ENCODE data around the gene COL17A1. TPM values are rescaled to one million over a fixed set of nuclear protein-coding genes. Genes with fewer than 3 reads are reported as not detected.

COL17A1 gene
- total RNA-seq, 1 experiment from 2014 or later = 0.73 TPM

DNA sequence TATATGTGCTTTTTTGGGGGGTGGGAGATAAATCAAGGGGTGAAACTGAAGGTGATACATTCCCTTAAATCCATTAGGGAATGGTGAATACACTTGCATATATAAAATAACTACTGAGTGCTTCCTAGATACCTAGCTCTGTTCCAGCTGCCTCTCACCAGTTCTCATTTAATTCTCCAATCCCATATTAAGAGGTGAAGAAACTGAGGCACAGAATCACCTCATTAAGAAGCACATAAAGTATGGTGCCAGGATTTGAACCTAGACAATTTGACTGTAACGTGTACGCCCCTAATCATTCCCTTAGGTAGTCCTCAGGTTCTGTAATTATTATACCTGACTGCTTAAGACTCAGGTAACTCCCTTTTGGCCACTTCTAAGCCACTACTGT lies 34.8 kb upstream of the COL17A1 start:
- no peak for DNase-seq
- Mint-ChIP-seq H3K27ac (ENCODE audit: unreplicated experiment) (peak overlapping the region; percentile 94), H3K4me3 (ENCODE audit: low read depth, unreplicated experiment) (peak overlapping the region; percentile 70), H3K9me3 (ENCODE audit: low read depth, unreplicated experiment) (no peaks in the 10 kb centered on the region), H3K36me3 (ENCODE audit: insufficient read depth, unreplicated experiment) (peaks cover 33% of the 10 kb centered on the region), H3K27me3 (ENCODE audit: unreplicated experiment) (no peaks in the 10 kb centered on the region), H3K4me1 (ENCODE audit: low read depth, unreplicated experiment) (peaks cover 33% of the 10 kb centered on the region)
- intact Hi-C loops (cut with micrococcal nuclease; ENCODE audit: unreplicated experiment) = loop anchor here (5.0 kb wide), 2 partner anchors 38 to 87 kb away; no protein-coding TSS in a partner anchor
- CTCF ChIA-PET = interaction anchor here (0.6 to 1.1 kb wide), 7 partner anchors 10 to 258 kb away, joined by 3 to 5 read pairs (median 4); partner anchors contain the start of gene STN1
- TF ChIP-seq, protein P1, sequence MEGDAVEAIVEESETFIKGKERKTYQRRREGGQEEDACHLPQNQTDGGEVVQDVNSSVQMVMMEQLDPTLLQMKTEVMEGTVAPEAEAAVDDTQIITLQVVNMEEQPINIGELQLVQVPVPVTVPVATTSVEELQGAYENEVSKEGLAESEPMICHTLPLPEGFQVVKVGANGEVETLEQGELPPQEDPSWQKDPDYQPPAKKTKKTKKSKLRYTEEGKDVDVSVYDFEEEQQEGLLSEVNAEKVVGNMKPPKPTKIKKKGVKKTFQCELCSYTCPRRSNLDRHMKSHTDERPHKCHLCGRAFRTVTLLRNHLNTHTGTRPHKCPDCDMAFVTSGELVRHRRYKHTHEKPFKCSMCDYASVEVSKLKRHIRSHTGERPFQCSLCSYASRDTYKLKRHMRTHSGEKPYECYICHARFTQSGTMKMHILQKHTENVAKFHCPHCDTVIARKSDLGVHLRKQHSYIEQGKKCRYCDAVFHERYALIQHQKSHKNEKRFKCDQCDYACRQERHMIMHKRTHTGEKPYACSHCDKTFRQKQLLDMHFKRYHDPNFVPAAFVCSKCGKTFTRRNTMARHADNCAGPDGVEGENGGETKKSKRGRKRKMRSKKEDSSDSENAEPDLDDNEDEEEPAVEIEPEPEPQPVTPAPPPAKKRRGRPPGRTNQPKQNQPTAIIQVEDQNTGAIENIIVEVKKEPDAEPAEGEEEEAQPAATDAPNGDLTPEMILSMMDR (IDR thresholded peaks at IDR 0.05; ENCODE audit: unreplicated experiment) = no peak
- BruUV-seq (replicated peaks) = no TSS peak

DNA sequence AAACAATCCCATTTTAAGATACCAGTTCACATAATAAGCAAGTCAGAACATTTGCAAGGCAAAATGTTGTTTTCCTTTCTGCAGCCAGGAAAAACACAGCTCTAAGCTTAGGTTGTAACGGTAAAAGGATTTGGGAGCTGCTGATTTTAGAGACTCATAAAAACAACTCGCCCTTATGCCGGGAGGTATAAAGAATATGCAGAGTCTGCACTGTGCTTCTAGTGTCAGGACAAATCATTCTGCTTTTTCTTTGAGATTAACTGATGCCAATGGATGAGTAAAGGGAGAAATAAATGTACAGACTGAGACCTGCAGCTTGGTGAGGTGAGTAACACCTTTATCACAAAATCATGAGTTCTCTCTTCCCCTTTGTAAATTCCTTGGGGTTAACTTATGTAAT lies 34.3 kb upstream of the COL17A1 start:
- Mint-ChIP-seq H3K36me3 (ENCODE audit: insufficient read depth, unreplicated experiment) (peaks cover 33% of the 10 kb centered on the region), H3K9me3 (ENCODE audit: low read depth, unreplicated experiment) (no peaks in the 10 kb centered on the region), H3K4me1 (ENCODE audit: low read depth, unreplicated experiment) (peaks cover 38% of the 10 kb centered on the region), H3K27ac (ENCODE audit: unreplicated experiment) (peak overlapping the region; percentile 94), H3K27me3 (ENCODE audit: unreplicated experiment) (no peaks in the 10 kb centered on the region), H3K4me3 (ENCODE audit: low read depth, unreplicated experiment) (no peak overlapping the region)
- CTCF ChIA-PET = no interaction called here
- TF ChIP-seq, protein P1 (IDR thresholded peaks at IDR 0.05; ENCODE audit: unreplicated experiment) = no peak
- no TSS peak for BruUV-seq (replicated peaks)
- DNase-seq = no peak
- intact Hi-C loops (cut with micrococcal nuclease; ENCODE audit: unreplicated experiment) = loop anchor here (5.0 kb wide), 2 partner anchors 38 to 87 kb away; no protein-coding TSS in a partner anchor

DNA sequence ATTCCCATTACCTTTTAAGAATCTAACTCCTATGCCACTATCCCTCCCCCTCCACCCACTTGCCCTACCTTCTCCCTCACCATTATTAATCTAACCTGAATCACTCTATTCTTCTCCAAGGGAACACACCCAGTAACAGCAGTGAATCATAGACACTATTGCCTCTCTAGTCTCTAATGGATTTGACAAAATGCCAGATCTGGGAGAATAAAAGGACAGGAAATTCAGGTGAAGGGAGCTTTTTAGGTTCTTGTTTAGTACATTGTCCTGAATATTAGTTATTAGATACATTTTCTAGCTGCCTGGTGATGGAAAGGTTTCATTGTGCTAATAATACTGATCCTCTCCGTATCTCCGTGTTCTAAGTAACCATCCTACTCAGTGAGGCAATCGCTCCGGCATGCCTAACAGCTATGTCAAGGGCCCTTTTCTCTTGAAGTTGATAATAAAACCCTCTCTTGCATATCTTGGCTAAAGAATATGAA lies 32.2 kb upstream of the COL17A1 start:
- BruUV-seq (replicated peaks) = no TSS peak
- CTCF ChIA-PET = no interaction called here
- peaks cover 46% of the 10 kb centered on the region for H3K4me1 Mint-ChIP-seq (ENCODE audit: low read depth, unreplicated experiment)
- DNase-seq = peak; percentile 49
- H3K9me3 Mint-ChIP-seq (ENCODE audit: low read depth, unreplicated experiment) = no peaks in the 10 kb centered on the region
- no peak overlapping the region for H3K4me3 Mint-ChIP-seq (ENCODE audit: low read depth, unreplicated experiment)
- TF ChIP-seq, protein P1 (IDR thresholded peaks at IDR 0.05; ENCODE audit: unreplicated experiment) = no peak
- peak overlapping the region; percentile 91 for H3K27ac Mint-ChIP-seq (ENCODE audit: unreplicated experiment)
- intact Hi-C loops (cut with micrococcal nuclease; ENCODE audit: unreplicated experiment) = no loop called here
- H3K27me3 Mint-ChIP-seq (ENCODE audit: unreplicated experiment) = no peaks in the 10 kb centered on the region
- peaks cover 24% of the 10 kb centered on the region for H3K36me3 Mint-ChIP-seq (ENCODE audit: insufficient read depth, unreplicated experiment)

DNA sequence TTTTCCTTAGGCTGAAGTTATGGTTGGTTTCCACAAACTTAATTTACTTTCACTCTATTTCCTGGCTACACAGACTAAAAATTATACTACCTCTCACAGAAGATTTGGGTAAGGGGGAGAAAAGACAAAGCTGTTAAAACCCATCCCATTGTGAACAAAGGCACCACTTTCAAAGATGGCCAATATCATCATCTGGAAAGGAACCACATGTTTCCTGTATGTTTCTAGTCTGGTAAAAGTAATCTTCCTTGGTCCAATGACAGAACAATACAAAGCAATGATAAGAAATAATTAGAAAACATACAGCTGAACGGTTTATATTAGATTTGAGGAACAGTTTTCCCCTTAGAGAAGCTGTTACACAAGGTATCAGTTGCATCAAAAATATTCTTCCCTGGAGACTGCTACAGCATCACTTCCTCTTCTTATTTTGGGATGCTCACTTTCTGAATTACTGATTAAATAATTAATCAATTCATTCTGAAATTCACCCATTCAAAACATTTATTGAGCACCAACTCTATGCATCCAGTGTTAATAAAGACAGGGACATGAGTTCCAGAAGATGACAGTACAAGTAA lies 27.8 kb upstream of the COL17A1 start:
- TF ChIP-seq, protein P1 (IDR thresholded peaks at IDR 0.05; ENCODE audit: unreplicated experiment) = no peak
- DNase-seq = no peak
- peaks cover 4% of the 10 kb centered on the region for H3K36me3 Mint-ChIP-seq (ENCODE audit: insufficient read depth, unreplicated experiment)
- H3K9me3 Mint-ChIP-seq (ENCODE audit: low read depth, unreplicated experiment) = peaks cover 5% of the 10 kb centered on the region
- intact Hi-C loops (cut with micrococcal nuclease; ENCODE audit: unreplicated experiment) = no loop called here
- peaks cover 40% of the 10 kb centered on the region for H3K4me1 Mint-ChIP-seq (ENCODE audit: low read depth, unreplicated experiment)
- H3K27me3 Mint-ChIP-seq (ENCODE audit: unreplicated experiment) = no peaks in the 10 kb centered on the region
- CTCF ChIA-PET = no interaction called here
- no TSS peak for BruUV-seq (replicated peaks)
- H3K4me3 Mint-ChIP-seq (ENCODE audit: low read depth, unreplicated experiment) = no peak overlapping the region
- H3K27ac Mint-ChIP-seq (ENCODE audit: unreplicated experiment) = no peak overlapping the region

Measured in Calu3 (cell line).